ENCODE results near the gene TUBGCP3. TPM values are rescaled to one million over a fixed set of nuclear protein-coding genes. Genes with fewer than 3 reads are reported as not detected.

TUBGCP3 gene
- total and polyA plus RNA-seq, 5 experiments from 2014 or later, result 8.5 to 48.6 (median 14.6) TPM

GRCh38 chr13:112531263-112531794 is 56.6 kb downstream of the TUBGCP3 start:
- Mint-ChIP-seq H3K36me3 (peaks cover 0 to 5% (median 0%) of the 10 kb centered on the region in 3 donors), H3K27me3 (no peaks in the 10 kb centered on the region), H3K27ac (no peak overlapping the region), H3K4me3 (no peak overlapping the region), H3K4me1 (peaks cover 9 to 18% (median 14%) of the 10 kb centered on the region in 4 donors), H3K9me3 (no peaks in the 10 kb centered on the region)
- ATAC-seq (no peak), DNase-seq (no peak)
- POLR2A ChIA-PET, result no interaction called here

- Mint-ChIP-seq H3K4me1 (peaks cover 9 to 18% (median 14%) of the 10 kb centered on the region in 4 donors), H3K36me3 (peaks cover 0 to under 1% (median 0%) of the 10 kb centered on the region in 3 donors), H3K27ac (no peak overlapping the region), H3K27me3 (no peaks in the 10 kb centered on the region), H3K9me3 (no peaks in the 10 kb centered on the region), H3K4me3 (no peak overlapping the region)
- POLR2A ChIA-PET, result no interaction called here
- DNase-seq (no peak), ATAC-seq (no peak)
Observed at GRCh38 chr13:112530861-112531260, 57.1 kb downstream of the TUBGCP3 start.

- DNase-seq (no peak), ATAC-seq (no peak)
- Mint-ChIP-seq H3K4me3 (no peak overlapping the region), H3K27me3 (no peaks in the 10 kb centered on the region), H3K4me1 (peaks cover 6 to 12% (median 10%) of the 10 kb centered on the region in 4 donors), H3K27ac (no peak overlapping the region), H3K9me3 (no peaks in the 10 kb centered on the region), H3K36me3 (no peaks in the 10 kb centered on the region)
- POLR2A ChIA-PET, result no interaction called here
Observed at GRCh38 chr13:112529216-112529615, 58.7 kb downstream of the TUBGCP3 start.

GRCh38 chr13:112526146-112526853 is 61.7 kb downstream of the TUBGCP3 start:
- Mint-ChIP-seq H3K36me3 (peaks cover 0 to 3% (median 0%) of the 10 kb centered on the region in 3 donors), H3K4me3 (no peak overlapping the region), H3K9me3 (no peaks in the 10 kb centered on the region), H3K27ac (no peak overlapping the region), H3K27me3 (no peaks in the 10 kb centered on the region), H3K4me1 (no peaks in the 10 kb centered on the region)
- DNase-seq, result no peak
- POLR2A ChIA-PET, result no interaction called here
- ATAC-seq, result no peak

GRCh38 chr13:112525356-112525945 is 62.5 kb downstream of the TUBGCP3 start:
- ATAC-seq (no peak), DNase-seq (no peak)
- H3K36me3 Mint-ChIP-seq, result peaks cover 0 to 12% (median 0%) of the 10 kb centered on the region in 3 donors
- no peaks in the 10 kb centered on the region for H3K9me3 Mint-ChIP-seq
- H3K4me3 Mint-ChIP-seq, result no peak overlapping the region
- no peaks in the 10 kb centered on the region for H3K27me3 Mint-ChIP-seq
- H3K27ac Mint-ChIP-seq, result no peak overlapping the region
- no peaks in the 10 kb centered on the region for H3K4me1 Mint-ChIP-seq
- POLR2A ChIA-PET, result no interaction called here

GRCh38 chr13:112522578-112522977 is 65.4 kb downstream of the TUBGCP3 start:
- POLR2A ChIA-PET, result no interaction called here
- no peak overlapping the region for H3K4me3 Mint-ChIP-seq
- H3K4me1 Mint-ChIP-seq, result no peaks in the 10 kb centered on the region
- ATAC-seq, result no peak
- H3K36me3 Mint-ChIP-seq, result peaks cover 4 to 34% (median 9%) of the 10 kb centered on the region in 3 donors
- H3K27ac Mint-ChIP-seq, result no peak overlapping the region
- no peak for DNase-seq
- no peaks in the 10 kb centered on the region for H3K9me3 Mint-ChIP-seq
- no peaks in the 10 kb centered on the region for H3K27me3 Mint-ChIP-seq

GRCh38 chr13:112521073-112521685 is 66.8 kb downstream of the TUBGCP3 start:
- DNase-seq (no peak), ATAC-seq (no peak)
- Mint-ChIP-seq H3K4me1 (no peaks in the 10 kb centered on the region), H3K4me3 (no peak overlapping the region), H3K27ac (peak overlapping the region in 2 of 10 donors; percentile 35 to 80), H3K9me3 (no peaks in the 10 kb centered on the region), H3K27me3 (no peaks in the 10 kb centered on the region), H3K36me3 (peaks cover 4 to 48% (median 16%) of the 10 kb centered on the region in 3 donors)
- POLR2A ChIA-PET, result no interaction called here

GRCh38 chr13:112519517-112520060 is 68.4 kb downstream of the TUBGCP3 start:
- H3K4me1 Mint-ChIP-seq, result no peaks in the 10 kb centered on the region
- no peak overlapping the region for H3K4me3 Mint-ChIP-seq
- POLR2A ChIA-PET, result interaction anchor here (1.0 kb wide), 1 partner anchor 8 kb away, joined by 4 read pairs; no protein-coding TSS in a partner anchor
- ATAC-seq (no peak), DNase-seq (no peak)
- no peak overlapping the region for H3K27ac Mint-ChIP-seq
- H3K27me3 Mint-ChIP-seq, result no peaks in the 10 kb centered on the region
- H3K36me3 Mint-ChIP-seq, result peaks cover 9 to 61% (median 16%) of the 10 kb centered on the region in 3 donors
- H3K9me3 Mint-ChIP-seq, result no peaks in the 10 kb centered on the region

- Mint-ChIP-seq H3K27ac (peak overlapping the region in 1 of 10 donors; percentile 43), H3K4me1 (no peaks in the 10 kb centered on the region), H3K27me3 (no peaks in the 10 kb centered on the region), H3K9me3 (no peaks in the 10 kb centered on the region), H3K36me3 (peaks cover 10 to 81% (median 22%) of the 10 kb centered on the region in 3 donors), H3K4me3 (no peak overlapping the region)
- POLR2A ChIA-PET, result no interaction called here
- DNase-seq (no peak), ATAC-seq (no peak)
Observed at GRCh38 chr13:112516218-112516617, 71.7 kb downstream of the TUBGCP3 start.

- Mint-ChIP-seq H3K4me3 (no peak overlapping the region), H3K27me3 (no peaks in the 10 kb centered on the region), H3K9me3 (no peaks in the 10 kb centered on the region), H3K36me3 (peaks cover 6 to 83% (median 22%) of the 10 kb centered on the region in 3 donors), H3K4me1 (peaks cover 0 to 2% (median 0%) of the 10 kb centered on the region in 4 donors), H3K27ac (no peak overlapping the region)
- POLR2A ChIA-PET, result no interaction called here
- ATAC-seq, result no peak
- no peak for DNase-seq
Observed at GRCh38 chr13:112513761-112514160, 74.2 kb downstream of the TUBGCP3 start.

- Mint-ChIP-seq H3K27ac (no peak overlapping the region), H3K36me3 (peaks cover 6 to 87% (median 19%) of the 10 kb centered on the region in 3 donors), H3K4me3 (no peak overlapping the region), H3K9me3 (no peaks in the 10 kb centered on the region), H3K27me3 (no peaks in the 10 kb centered on the region), H3K4me1 (peaks cover 0 to 2% (median 0%) of the 10 kb centered on the region in 4 donors)
- POLR2A ChIA-PET, result no interaction called here
- ATAC-seq, result no peak
- DNase-seq, result no peak
Observed at GRCh38 chr13:112510987-112511685, 76.8 kb downstream of the TUBGCP3 start.

- Mint-ChIP-seq H3K27me3 (no peaks in the 10 kb centered on the region), H3K4me1 (peaks cover 0 to 2% (median 0%) of the 10 kb centered on the region in 4 donors), H3K36me3 (peaks cover 10 to 89% (median 27%) of the 10 kb centered on the region in 3 donors), H3K4me3 (no peak overlapping the region), H3K27ac (peak overlapping the region in 1 of 10 donors; percentile 15), H3K9me3 (no peaks in the 10 kb centered on the region)
- POLR2A ChIA-PET, result no interaction called here
- ATAC-seq (no peak), DNase-seq (no peak)
Observed at GRCh38 chr13:112510002-112510780, 77.8 kb downstream of the TUBGCP3 start.
